Stimulated activated CD4-positive, alpha-beta T cell treated with anti-CD3 and anti-CD28 coated beads, TNF-alpha, amount 100 ng/mL, for 4 hours (primary cell): Measurements from ENCODE around the gene ZNF658.
"Not testable (repeated sequence)": the region's sequence is repeated elsewhere in the genome, so short reads cannot be mapped to it uniquely, and the experiment has no call there.

Experiments
- DNase-seq, 3 experiments: peaks; one replicate each; pipeline ENCODE4 v3.0.0-alpha.2; 2020; ENCODE audit warnings: low read depth in 3 of 3

Gene ZNF658

DNA sequence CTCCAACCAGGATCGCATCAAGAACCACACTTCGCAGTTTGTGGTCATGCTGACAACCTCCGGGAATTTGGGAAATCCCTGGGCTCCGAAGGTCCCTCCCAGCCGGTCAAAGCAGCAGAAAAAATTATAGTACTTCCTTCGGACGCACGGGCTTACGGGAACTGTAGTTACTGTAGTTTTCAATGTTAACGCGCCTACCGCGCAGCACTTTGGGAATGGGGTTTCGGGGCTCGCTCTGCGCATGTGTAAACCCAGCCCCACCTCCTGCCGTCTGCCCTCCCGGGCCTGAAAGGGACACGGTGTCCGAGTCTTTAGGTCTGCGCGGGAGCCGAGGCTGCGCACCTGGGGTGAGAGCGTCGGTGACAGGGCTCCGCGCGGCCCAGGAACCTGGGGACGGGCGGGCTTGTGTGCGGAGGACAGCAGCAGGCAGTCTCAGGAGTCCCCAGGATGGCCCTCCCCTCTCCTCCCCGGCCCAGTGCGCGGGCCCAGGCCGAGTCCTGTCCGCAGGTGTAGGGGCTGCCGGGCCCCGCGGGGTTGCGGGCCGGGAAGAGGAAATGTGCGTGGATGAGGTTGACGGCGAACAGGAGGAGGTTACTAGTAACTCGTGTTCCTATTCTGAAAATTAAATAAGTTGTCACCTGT is at the start of gene ZNF658:
ZNF658 (plus strand) TSS at position 236 of the 642 bp plus-strand sequence. CDS start 2,837 bp downstream, outside the sequence.
- peak; percentile 18 to 51 (median 29) for DNase-seq

GRCh38 chr9:66861732-66862131 is 38.8 kb upstream of the ZNF658 start:
- not testable (repeated sequence) for DNase-seq

DNA sequence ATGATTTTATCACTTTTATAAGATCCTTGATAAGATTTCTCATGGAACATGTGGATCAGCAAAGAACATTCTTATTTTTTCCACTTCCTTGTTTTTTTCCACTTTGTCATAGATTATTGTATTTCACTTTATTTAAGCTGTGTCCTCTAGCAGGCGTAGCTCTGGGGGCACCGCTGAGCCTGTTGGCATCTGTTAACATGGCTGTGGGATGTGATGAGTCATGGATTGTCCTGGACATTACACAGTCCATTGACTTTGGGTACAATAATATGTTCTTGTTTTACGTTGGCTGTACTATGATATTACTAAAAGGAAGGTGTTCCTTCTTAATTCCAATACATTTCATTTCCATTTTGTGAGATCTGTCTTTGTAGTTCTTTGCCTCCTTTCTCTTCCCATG is 31.9 kb upstream of the ZNF658 start:
- DNase-seq: not testable (repeated sequence)

GRCh38 chr9:66880605-66881004 is 19.9 kb upstream of the ZNF658 start:
- DNase-seq: not testable (repeated sequence)

- not testable (repeated sequence) for DNase-seq
Observed at GRCh38 chr9:66881847-66882246, 18.7 kb upstream of the ZNF658 start.

DNA sequence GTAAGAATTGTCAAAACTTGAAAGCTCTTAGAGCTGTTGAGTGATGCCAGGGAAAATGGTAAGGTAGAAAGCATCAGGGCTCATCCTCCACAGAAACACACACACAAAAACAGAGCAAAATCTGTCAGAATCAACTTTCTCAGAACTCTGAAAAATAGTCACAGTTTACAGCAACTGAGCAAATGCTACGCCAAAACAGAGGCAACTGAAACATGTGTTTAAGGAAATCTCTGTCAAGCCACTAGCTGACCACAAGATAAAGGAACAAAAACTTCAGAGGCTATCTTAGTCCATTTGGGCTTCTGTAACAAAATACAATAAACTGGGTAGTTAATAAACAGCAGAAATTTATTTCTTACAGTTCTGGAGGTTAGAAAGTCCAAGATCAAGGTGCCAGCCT is 10.2 kb upstream of the ZNF658 start:
- DNase-seq: not testable (repeated sequence)

GRCh38 chr9:66901141-66901540 is 616 bp downstream of the ZNF658 start:
- not testable (repeated sequence) for DNase-seq

DNA sequence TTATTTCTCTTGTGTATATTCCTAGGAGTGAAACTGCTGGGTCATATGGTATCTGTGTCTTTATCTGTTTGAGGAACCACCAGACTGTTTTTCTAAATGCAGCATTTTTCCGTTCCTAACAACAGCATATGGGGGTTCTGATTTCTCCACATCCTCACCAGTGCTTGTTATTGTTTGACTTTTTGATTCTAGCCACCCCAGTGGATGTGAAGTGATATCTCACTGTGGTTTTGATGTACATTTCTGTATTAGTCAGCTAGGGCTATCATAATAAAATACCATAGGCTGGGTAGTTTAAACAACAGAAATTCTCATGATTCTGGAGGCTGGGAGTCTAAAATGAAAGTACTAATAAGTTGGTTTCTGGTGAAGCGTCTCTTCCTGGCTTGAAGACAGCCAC is 9.0 kb downstream of the ZNF658 start:
- DNase-seq: not testable (repeated sequence)

DNA sequence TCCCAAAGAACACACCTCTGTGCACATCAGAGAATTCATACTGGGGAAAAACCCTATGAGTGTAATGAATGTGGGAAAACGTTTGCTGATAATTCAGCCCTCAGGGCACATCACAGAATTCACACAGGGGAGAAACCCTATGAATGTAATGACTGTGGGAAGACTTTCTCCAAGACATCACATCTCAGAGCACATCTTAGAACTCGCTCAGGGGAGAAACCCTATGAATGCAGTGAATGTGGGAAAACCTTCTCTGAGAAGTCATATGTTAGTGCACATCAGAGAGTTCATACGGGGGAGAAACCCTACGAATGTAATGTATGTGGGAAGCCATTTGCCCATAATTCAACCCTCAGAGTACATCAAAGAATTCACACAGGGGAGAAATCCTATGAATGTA is 19.5 kb downstream of the ZNF658 start:
- DNase-seq: not testable (repeated sequence)

GRCh38 chr9:66936194-66936870 is 35.8 kb downstream of the ZNF658 start:
- not testable (repeated sequence) for DNase-seq

GRCh38 chr9:66937662-66938061 is 37.1 kb downstream of the ZNF658 start:
- not testable (repeated sequence) for DNase-seq

DNA sequence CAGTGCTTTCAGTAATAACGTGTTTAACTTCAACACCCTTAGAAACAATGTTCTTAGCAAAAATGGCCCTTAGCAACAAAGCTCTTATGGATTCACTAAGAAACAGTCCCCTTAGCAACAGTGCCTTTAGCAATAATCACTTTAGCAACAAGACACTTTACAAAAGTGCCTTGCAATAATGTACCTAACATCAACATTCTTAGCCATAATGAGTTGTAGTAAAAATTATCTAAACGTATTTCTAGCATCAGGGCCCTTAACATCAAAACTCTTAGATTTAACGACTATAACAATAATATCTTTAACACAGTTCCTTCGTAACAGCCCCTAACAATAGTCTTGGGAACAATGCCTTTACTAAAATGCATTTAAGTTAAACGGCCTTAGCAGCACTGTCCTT is 37.8 kb downstream of the ZNF658 start:
- not testable (repeated sequence) for DNase-seq

- not testable (repeated sequence) for DNase-seq
Observed at GRCh38 chr9:66939878-66940830, 39.6 kb downstream of the ZNF658 start.

- not testable (repeated sequence) for DNase-seq
Observed at GRCh38 chr9:66942400-66943155, 42.1 kb downstream of the ZNF658 start.

- not testable (repeated sequence) for DNase-seq
Observed at GRCh38 chr9:66952576-66952975, 52.1 kb downstream of the ZNF658 start.
